Subcutaneous adipose tissue (tissue), 4 donors: ENCODE measurements around the gene ZNF519. TPM values are rescaled to one million over a fixed set of nuclear protein-coding genes. Genes with fewer than 3 reads are reported as not detected.

ENCODE experiments used
- total RNA-seq, 4 donors: library from RNA; depleted of rRNA; stranded (reverse); fragments of >200 nt; gene quantifications; one replicate each; pipeline ENCODE4 v1.1.0, GENCODE V29; 2016
- TF ChIP-seq, protein P1 (sequence below): fragments of 450-650 bp; IDR thresholded peaks from one replicate; pipeline ENCODE4 v1.5.1; 2016; ENCODE audit warnings: low read depth, mild to moderate bottlenecking, control low read depth, antibody characterized with exemption, moderate library complexity

ZNF519 gene
- total RNA-seq, 4 donors from 2014 or later = 4.0 to 17.8 (median 6.1) TPM

DNA sequence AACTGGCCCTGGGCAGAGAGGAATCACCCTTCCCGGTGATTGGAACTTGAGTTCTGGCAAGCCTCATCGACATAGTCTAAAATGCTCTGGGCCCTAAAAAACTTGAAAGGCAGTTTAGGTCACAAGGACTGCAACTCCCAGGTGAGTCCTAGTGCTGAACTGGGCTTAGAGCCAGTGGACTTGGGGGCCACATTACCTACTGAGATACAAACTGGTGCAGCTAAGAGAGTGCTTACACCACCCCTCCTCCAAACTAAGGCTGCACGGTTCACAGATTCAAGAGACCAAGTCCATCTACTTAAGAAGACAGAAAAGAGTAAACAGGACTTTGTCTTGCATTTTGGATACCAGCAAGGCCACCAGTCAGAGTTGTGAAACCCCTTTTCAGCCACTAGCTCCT is 25.3 kb downstream of the ZNF519 start:
- TF ChIP-seq, protein P1, sequence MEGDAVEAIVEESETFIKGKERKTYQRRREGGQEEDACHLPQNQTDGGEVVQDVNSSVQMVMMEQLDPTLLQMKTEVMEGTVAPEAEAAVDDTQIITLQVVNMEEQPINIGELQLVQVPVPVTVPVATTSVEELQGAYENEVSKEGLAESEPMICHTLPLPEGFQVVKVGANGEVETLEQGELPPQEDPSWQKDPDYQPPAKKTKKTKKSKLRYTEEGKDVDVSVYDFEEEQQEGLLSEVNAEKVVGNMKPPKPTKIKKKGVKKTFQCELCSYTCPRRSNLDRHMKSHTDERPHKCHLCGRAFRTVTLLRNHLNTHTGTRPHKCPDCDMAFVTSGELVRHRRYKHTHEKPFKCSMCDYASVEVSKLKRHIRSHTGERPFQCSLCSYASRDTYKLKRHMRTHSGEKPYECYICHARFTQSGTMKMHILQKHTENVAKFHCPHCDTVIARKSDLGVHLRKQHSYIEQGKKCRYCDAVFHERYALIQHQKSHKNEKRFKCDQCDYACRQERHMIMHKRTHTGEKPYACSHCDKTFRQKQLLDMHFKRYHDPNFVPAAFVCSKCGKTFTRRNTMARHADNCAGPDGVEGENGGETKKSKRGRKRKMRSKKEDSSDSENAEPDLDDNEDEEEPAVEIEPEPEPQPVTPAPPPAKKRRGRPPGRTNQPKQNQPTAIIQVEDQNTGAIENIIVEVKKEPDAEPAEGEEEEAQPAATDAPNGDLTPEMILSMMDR = no peak

DNA sequence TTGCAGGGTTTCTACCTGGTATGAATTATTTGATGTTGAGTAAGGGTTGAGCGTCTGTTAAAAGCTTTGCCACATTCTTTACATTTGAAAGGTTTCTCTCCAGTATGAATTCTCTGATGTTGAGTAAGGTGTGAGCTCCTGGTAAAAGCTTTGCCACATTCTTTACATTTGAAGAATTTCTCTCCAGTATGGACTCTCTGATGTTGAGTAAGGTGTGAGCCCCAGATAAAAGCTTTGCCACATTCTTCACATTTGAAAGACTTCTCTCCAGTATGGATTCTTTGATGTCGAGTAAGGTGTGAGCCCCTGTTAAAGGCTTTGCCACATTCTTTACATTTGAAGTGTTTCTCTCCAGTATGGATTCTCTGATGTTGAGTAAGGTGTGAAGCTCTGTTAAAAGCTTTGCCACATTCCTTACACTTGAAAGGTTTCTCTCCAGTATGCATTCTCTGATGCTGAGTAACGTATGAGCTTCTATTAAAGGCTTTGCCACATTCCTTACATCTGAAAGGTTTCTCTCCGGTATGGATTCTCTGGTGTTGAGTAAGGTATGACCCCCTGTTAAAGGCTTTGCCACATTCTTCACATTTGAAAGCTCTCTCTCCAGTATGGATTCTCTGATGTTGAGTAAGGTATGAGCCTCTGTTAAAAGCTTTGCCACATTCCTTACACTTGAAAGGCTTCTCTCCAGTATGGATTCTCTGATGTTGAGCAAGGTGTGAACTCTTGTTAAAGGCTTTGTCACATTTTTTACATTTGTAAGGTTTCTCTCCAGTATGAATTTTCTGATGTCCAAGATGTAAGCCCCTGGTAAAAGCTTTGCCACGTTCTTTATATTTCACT is 27.1 kb downstream of the ZNF519 start:
- TF ChIP-seq, protein P1 = no peak

DNA sequence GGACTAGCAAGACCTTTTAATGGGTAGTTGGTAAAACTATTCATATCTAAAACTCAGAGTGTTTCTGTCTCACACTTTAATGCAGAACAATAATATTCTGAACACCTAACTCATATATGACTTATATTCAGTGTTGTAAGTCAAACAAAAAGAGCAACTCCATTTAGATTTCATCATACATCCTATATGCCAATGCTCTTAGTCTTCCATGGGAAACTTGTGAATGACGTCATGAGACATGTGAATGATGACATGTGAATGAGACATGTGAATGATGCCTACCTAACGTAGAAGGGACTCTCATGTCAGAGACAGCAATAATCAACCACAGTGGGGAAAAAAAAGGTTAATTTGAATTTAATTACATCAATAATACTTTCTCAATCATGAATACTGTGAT is 28.0 kb downstream of the ZNF519 start:
- TF ChIP-seq, protein P1 = no peak

DNA sequence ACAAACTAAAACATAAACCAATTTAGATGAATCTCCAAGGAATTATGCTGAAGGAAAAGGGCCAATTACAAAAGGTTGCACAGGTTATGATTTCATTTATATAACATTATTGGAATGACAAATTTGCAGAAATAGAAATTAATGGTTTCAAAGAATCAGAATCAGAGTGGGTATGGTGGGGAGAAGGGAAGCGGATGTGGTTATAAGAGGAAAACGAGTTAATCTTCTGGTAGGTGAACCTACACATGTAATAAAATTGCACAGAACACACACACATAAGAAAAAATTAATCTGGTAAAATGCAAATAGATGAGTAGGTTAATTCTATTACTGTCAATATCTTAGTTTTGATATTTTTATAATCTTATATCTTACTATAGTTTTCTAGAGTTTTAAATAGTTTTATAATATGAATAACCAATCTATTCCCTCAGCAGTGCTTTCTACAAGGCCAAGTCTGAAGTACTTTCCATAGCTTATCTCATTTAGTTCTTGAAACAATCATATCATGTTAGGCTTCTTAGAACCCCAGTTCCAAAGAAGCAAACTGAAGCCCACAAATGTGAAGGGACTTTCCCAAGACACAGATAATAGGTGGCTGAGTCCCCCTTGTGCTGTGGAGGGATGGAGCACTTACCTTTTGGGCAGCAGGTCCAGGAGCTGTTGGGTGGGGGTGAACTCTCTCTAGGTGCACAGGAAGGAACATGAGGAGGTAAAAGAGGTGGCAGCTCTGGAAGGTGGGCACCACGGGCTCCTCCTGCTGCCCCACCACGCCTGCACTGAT is 31.5 kb downstream of the ZNF519 start:
- TF ChIP-seq, protein P1 = no peak

DNA sequence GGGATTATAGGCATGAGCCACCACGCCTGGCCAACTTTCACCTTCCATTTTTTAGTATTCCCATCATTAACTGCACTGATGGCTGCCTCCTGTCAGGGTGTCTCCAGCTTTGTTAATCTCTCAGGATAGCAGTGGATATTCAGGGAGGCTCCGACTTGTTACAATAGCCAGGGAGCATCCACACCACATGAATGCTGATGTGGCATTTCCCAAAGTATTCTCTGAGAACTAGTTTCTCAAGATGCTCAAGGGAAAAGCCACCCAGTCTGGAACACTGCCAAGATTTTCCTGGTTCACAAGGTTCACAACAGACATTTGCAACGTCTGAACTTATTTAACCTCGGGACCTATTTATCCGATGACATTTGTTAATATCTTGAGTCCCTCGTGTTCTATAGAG is 33.8 kb downstream of the ZNF519 start:
- TF ChIP-seq, protein P1 = no peak

DNA sequence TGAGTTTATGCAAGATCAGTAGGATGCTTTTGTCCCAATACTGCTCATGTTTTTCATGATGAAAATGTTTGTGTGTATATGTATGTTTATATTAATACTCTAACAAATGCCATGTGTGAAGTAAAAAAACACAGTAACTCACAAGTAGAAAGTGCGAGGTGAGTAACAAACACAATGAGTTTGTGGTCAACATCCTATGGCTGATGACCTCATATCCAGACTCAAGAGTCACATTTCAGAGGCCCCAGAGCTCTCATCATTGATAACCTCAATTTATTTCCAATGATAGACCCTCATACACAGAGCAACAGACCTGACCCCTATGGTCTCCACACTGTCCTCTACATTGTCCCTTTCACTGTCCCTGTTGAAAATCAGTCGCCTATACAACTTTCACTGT is 34.5 kb downstream of the ZNF519 start:
- TF ChIP-seq, protein P1 = no peak

DNA sequence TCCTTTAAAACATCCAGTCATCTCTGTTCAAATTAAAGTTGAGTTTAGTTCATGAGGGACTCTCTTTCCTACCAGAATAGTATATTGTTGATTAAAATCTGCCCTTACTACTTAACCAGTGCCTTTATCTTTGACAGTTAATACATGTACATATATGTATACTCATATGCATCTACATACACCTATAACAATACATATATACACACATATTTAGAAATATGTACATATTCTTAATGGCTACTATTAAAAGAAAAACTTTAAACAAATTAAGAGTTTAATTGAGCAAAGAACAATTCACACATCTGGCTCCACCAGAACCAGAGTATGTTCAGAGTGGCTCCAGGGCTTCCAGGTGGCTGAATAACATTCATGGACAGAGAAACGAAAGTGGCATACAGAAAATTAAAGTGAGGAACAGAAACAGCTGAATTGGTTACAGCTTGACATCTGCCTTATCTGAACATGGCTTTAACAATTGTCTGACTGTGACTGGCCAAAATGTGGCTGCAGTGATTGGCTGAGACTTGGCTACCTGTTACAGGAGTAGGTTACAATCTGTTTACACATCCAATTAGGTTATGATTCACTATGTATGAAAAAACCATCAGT is 38.8 kb downstream of the ZNF519 start:
- TF ChIP-seq, protein P1 = no peak
